ENCODE data around the gene LTA4H. TPM values are rescaled to one million over a fixed set of nuclear protein-coding genes. Genes with fewer than 3 reads are reported as not detected.

The LTA4H gene
- total RNA-seq, 1 experiment from 2014 or later: 118 TPM

DNA sequence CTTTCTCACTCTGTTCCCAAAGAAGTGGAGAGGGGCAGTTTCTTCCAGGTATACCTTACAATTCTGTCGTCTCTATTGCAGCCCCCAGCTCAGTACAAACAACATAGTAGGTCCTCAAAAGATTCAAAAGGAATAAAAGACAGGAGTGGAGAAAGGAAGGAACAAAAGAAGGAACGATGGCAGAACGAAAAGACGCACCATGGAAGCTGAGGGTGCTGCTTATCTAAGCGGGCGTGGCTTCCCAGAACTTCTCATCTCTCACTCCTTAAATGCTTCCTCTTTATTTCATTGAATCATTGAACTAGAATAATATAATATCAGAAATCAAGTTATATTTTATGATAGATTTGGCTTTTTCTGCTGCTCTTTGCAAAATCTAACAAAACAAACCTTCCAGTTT, 13.7 kb upstream of the LTA4H start:
- no peaks in the 10 kb centered on the region for H3K27me3 ChIP-seq (ENCODE audit: insufficient read depth, low read depth)
- no peak for DNase-seq
- peak overlapping the region; percentile 86 for H3K4me2 ChIP-seq
- intact Hi-C loops (cut with micrococcal nuclease; ENCODE audit: unreplicated experiment): loop anchor here (5.0 kb wide), 1 partner anchor 168 kb away; no protein-coding TSS in a partner anchor
- 0 out of 2 replicates have a peak, but pooled peaks cover 3% of the 10 kb centered on the region for H3K9me3 ChIP-seq (ENCODE audit: insufficient read depth, low read depth)
- ChIA-PET POLR2A (ENCODE audit: unreplicated experiment) (no interaction called here), CTCF (no interaction called here)
- no TSS peak for BruUV-seq (replicated peaks)
- peaks cover 60% of the 10 kb centered on the region for H3K4me1 ChIP-seq (replicated peaks; ENCODE audit: insufficient read depth)
- H3K27ac ChIP-seq: peak overlapping the region; percentile 99
- H3F3A ChIP-seq (ENCODE audit: insufficient read depth, low read depth): peaks cover 58% of the 10 kb centered on the region
- H2AFZ ChIP-seq: no peak overlapping the region
- H3K36me3 ChIP-seq (ENCODE audit: low read depth): no peaks in the 10 kb centered on the region
- TF ChIP-seq, protein P1, sequence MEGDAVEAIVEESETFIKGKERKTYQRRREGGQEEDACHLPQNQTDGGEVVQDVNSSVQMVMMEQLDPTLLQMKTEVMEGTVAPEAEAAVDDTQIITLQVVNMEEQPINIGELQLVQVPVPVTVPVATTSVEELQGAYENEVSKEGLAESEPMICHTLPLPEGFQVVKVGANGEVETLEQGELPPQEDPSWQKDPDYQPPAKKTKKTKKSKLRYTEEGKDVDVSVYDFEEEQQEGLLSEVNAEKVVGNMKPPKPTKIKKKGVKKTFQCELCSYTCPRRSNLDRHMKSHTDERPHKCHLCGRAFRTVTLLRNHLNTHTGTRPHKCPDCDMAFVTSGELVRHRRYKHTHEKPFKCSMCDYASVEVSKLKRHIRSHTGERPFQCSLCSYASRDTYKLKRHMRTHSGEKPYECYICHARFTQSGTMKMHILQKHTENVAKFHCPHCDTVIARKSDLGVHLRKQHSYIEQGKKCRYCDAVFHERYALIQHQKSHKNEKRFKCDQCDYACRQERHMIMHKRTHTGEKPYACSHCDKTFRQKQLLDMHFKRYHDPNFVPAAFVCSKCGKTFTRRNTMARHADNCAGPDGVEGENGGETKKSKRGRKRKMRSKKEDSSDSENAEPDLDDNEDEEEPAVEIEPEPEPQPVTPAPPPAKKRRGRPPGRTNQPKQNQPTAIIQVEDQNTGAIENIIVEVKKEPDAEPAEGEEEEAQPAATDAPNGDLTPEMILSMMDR (conservative IDR thresholded peaks at IDR 0.05): no peak
- no peak for TF ChIP-seq EZH2 (IDR thresholded peaks at IDR 0.05; ENCODE audit: low read depth)
- no peaks in the 10 kb centered on the region for H3K9me2 ChIP-seq (ENCODE audit: insufficient read depth)
- H3K4me3 ChIP-seq: peak overlapping the region; percentile 49; the same call in 1 of the 2 replicates
- no peaks in the 10 kb centered on the region for H4K20me1 ChIP-seq (ENCODE audit: insufficient read depth)
- no peaks in the 10 kb centered on the region for H3K79me2 ChIP-seq (ENCODE audit: low read depth)

DNA sequence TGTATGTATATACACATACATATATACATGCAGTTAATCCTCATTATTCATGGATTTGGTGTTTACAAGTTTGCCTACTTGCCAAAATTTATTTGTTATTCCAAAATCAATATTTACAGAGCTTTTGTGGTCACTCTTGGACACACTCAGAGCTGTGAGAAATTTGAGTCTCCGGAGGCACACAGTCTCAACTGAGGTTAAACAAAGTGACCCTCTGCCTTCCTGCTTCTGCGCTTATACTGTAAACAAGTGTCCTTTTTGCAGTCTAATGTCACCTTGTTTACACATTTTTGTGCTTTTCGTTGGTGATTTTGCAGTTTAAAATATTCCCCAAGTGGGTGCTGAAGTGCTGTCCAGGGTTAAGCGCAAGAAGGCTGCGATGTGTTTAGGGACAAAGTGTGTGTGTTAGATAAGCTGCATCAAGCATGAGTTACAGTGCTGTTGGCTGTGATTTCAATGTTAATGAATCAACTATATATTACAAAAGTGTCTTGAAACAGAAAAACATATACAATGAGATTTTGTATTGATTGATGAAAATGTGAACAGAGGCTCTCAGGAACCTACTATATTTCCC, 13.1 kb upstream of the LTA4H start:
- no peaks in the 10 kb centered on the region for H3K79me2 ChIP-seq (ENCODE audit: low read depth)
- intact Hi-C loops (cut with micrococcal nuclease; ENCODE audit: unreplicated experiment): loop anchor here (5.0 kb wide), 1 partner anchor 169 kb away; no protein-coding TSS in a partner anchor
- no peaks in the 10 kb centered on the region for H4K20me1 ChIP-seq (ENCODE audit: insufficient read depth)
- ChIA-PET CTCF (no interaction called here), POLR2A (ENCODE audit: unreplicated experiment) (interaction anchor here (0.6 kb wide), 3 partner anchors 72 to 397 kb away, joined by 3 to 4 read pairs (median 3); no protein-coding TSS in a partner anchor)
- peak overlapping the region; percentile 49; the same call in 1 of the 2 replicates for H3K4me3 ChIP-seq
- H3K4me2 ChIP-seq: peak overlapping the region; percentile 86
- TF ChIP-seq, protein P1 (conservative IDR thresholded peaks at IDR 0.05): no peak
- no peak for TF ChIP-seq EZH2 (IDR thresholded peaks at IDR 0.05; ENCODE audit: low read depth)
- H3F3A ChIP-seq (ENCODE audit: insufficient read depth, low read depth): peaks cover 64% of the 10 kb centered on the region
- BruUV-seq (replicated peaks): no TSS peak
- no peaks in the 10 kb centered on the region for H3K36me3 ChIP-seq (ENCODE audit: low read depth)
- H3K4me1 ChIP-seq (replicated peaks; ENCODE audit: insufficient read depth): peaks cover 66% of the 10 kb centered on the region
- no peaks in the 10 kb centered on the region for H3K27me3 ChIP-seq (ENCODE audit: insufficient read depth, low read depth)
- DNase-seq: peak in 1 of 2 experiments; percentile 87
- H2AFZ ChIP-seq: no peak overlapping the region
- H3K9me3 ChIP-seq (ENCODE audit: insufficient read depth, low read depth): 0 out of 2 replicates have a peak, but pooled peaks cover 3% of the 10 kb centered on the region
- H3K9me2 ChIP-seq (ENCODE audit: insufficient read depth): no peaks in the 10 kb centered on the region
- peak overlapping the region; percentile 99 for H3K27ac ChIP-seq

DNA sequence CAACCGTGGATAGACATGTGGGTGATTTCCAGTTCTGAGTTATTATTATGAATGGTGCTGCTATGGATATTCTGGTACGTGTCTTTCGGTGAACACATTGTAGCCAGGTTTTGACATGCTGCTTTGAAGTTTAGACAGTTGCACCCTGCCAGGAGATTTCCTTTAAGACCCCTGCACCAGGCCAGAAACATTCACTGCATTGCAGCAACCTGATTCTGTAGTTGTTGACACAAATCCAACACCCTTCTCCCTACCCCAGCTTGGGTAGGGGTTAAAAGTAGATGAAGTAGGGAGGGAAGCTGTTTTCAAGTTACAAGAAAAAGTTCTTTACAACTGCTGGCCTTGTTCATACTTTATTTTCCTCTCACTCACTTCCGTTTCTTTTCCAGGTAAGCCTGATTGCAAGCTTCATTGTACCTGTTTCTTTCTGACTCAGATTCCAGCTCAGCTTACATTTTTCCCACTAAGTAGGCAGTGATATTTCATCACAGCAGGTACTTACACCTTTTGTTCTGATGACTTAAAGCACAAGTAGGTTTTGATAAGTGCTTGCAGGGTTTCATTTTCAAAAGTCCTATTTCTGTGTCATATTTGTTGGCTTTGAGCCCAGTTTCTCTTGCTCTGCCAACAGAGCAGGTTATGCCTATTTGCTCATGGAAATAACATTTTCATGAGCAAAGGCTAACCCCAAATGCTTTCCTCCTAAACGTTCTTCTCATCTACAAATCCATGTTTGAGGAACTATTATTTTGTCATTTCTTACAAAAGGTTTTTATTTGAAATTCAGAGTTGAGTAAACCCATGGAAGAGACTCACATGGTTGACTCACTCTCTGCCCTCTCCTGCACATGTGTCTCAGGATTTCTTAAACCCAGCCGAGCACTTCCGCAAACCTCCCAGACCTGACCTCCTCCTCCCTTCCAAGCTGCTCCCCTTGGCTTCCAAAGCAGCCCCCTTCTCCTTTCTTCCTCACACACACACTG, 12.1 kb upstream of the LTA4H start:
- ChIA-PET POLR2A (ENCODE audit: unreplicated experiment) (interaction anchor here (1.1 kb wide), 1 partner anchor 12 kb away, joined by 9 read pairs; the partner anchor contains the start of gene LTA4H), CTCF (interaction anchor here (1.0 kb wide), 1 partner anchor 168 kb away, joined by 9 read pairs; no protein-coding TSS in a partner anchor)

More for the DNA sequence above, 12.1 kb upstream of the LTA4H start:
- no peaks in the 10 kb centered on the region for H4K20me1 ChIP-seq (ENCODE audit: insufficient read depth)
- H3K9me3 ChIP-seq (ENCODE audit: insufficient read depth, low read depth): 0 out of 2 replicates have a peak, but pooled peaks cover 3% of the 10 kb centered on the region
- no peak overlapping the region for H2AFZ ChIP-seq
- H3K79me2 ChIP-seq (ENCODE audit: low read depth): no peaks in the 10 kb centered on the region
- H3K27ac ChIP-seq: peak overlapping the region; percentile 99
- H3K4me3 ChIP-seq: peak overlapping the region; percentile 49; the same call in 1 of the 2 replicates
- peak; percentile 37 to 100 for DNase-seq
- H3F3A ChIP-seq (ENCODE audit: insufficient read depth, low read depth): peaks cover 67% of the 10 kb centered on the region
- intact Hi-C loops (cut with micrococcal nuclease; ENCODE audit: unreplicated experiment): loop anchor here (5.0 kb wide), 1 partner anchor 170 kb away; no protein-coding TSS in a partner anchor
- no peaks in the 10 kb centered on the region for H3K36me3 ChIP-seq (ENCODE audit: low read depth)
- TF ChIP-seq, protein P1 (conservative IDR thresholded peaks at IDR 0.05): no peak
- no peak for TF ChIP-seq EZH2 (IDR thresholded peaks at IDR 0.05; ENCODE audit: low read depth)
- no TSS peak for BruUV-seq (replicated peaks)
- no peaks in the 10 kb centered on the region for H3K9me2 ChIP-seq (ENCODE audit: insufficient read depth)
- peak overlapping the region; percentile 86 for H3K4me2 ChIP-seq
- H3K4me1 ChIP-seq (replicated peaks; ENCODE audit: insufficient read depth): peaks cover 69% of the 10 kb centered on the region
- no peaks in the 10 kb centered on the region for H3K27me3 ChIP-seq (ENCODE audit: insufficient read depth, low read depth)

Measured in PC-9 (cell line).